HG03457 (cell line): ENCODE results near the gene MRPL14.
"Not testable (repeated sequence)": the region's sequence is repeated elsewhere in the genome, so short reads cannot be mapped to it uniquely, and the experiment has no call there.

ENCODE experiments used
- ATAC-seq: cut with Tn5 transposase; IDR thresholded peaks from one replicate; pipeline ENCODE4 v1.9.1; 2021; ENCODE audit warnings: moderate number of reproducible peaks; ENCODE audit not compliant: unreplicated experiment

The MRPL14 gene

DNA sequence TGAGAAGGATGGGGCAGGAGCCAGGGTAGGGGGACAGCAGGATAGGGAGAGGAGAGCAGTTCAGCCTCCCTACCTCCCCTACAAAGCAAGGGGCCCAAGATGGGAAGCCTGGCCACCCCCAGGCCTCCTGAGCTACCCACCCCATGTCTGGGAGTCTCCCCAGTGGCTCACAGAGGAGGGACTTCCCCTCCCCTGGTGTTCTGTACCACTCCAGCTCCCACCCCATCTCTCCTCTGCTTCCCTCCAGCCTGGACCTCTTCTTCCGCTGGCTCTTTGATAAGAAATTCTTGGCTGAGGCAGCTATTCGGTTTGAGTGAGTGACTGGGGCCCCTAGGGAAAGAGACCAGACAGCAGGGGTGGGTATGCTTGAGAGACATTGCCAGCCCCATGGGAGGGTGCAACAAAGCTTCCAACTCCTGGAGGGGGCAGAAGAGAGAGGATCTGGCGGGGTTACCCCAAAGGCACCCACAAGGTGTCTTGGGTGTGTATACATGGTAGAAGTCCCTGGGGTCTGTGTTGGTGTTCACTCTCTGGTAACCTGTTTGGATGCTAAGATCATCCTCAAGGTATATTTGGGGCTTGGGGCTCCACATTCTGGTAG, 23.2 kb upstream of the MRPL14 start:
- ATAC-seq: no peak

DNA sequence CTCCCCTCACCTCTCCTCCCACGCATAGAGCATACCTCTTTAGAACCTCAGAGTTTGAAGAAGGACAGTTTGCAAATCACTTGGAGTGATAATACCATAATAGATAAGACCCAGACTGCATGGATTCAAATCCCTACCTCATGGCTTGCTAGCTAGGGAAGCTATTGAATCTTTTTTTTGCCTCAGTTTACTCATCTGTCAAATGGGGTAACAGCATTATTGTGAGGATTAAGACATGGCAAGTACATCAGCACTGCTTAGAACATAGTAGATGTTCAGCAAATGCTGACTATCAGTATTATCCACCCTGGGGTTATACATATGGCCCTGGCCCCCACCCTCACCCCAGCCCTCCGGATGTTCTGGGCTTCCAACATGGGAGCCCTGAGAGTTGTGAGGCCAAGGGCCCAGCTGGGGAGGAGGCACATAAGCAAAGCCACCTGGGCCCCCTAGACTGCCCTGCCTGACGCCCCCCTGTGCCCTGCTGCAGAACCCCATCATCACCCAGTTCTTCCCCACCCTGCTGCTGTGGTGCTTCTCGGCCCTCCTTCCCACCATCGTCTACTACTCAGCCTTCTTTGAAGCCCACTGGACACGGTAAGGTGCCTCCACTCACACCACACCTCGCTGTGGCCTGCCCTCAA, 22.2 kb upstream of the MRPL14 start:
- no peak for ATAC-seq

DNA sequence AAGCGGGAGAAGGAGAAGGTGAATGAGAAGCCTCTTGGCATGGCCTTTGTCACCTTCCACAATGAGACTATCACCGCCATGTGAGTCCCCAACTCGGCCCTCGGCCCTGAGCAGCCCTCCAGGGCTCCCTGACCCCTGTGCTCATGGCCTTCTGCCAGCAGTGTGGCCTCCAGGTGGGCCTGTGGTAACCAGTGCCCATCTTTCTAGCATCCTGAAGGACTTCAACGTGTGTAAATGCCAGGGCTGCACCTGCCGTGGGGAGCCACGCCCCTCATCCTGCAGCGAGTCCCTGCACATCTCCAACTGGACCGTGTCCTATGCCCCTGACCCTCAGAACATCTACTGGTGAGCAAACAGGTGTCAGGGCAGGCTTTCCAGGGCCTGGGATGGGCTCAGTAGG, 21.1 kb upstream of the MRPL14 start:
- no peak for ATAC-seq

DNA sequence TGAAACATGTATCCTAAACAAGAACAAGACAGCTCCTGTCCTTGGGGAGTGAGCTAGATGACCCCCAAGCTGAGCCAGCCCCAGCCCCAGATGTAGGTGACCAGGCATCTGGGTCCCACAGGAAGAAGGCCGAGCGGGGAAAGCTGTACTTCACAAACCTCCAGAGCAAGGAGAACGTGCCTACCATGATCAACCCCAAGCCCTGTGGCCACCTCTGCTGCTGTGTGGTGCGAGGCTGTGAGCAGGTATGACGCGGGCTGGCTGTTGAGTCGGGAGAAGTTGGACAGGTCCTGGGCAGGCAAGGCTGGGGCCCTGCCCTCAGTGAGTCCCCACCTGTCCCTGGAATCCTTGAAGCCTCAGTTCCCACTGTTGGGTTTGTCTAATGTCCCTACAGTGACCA, 20.0 kb upstream of the MRPL14 start:
- no peak for ATAC-seq

DNA sequence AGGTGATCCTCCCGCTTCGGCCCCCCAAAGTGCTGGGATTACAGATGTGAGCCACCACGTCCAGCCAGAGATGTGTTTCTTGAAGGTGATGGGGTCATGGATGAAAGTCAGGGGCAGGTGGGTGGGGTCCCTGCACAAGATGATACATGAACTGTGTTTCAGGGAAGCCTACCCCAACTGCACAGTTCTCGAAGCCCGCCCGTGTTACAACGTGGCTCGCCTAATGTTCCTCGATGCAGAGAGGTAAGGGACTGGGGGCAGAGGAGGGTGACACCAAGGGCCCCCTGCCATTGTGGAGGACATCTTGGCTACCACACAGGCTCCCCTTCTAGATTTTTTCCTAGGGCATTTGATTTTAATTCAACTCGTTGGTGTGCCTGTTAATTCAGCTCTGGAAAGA, 19.4 kb upstream of the MRPL14 start:
- no peak for ATAC-seq

DNA sequence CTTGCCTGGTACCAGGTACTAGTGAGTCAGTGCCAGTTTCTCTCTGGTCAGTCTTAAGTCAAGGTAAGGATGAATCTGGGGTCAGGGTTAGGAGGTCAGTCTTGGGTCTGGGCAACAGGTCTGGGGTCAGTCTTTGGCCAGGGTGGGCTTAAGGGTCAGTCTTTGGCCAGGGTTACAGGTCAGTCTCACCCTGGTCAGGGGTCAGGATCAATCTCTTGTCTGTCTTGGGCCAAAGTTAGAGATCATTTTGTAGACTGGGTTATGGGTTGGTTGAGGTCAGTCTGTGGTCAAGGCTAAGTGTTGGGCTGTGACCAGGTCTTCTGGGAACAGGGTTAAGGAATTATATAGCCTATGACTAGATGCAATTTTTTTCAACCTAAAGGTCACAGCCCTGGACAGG, 18.6 kb upstream of the MRPL14 start:
- no peak for ATAC-seq

DNA sequence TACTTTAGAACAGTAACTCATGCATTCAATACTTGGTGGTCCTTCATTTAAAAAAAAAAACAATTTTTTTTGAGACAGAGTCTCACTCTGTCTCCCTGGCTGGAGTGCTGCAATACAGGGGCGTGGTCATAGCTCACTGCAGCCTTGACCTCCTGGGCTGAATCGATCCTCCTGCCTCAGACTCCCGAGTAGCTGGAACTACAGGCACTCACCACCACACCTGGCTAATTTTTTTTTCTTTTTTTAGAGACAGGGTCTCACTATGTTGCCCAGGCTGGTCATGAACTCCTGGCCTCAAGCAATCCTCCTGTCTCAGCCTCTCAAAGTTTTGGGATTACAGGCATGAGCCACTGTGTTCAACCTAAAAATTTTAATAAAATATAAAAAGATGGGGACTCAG, 17.3 kb upstream of the MRPL14 start:
- not testable (repeated sequence) for ATAC-seq

DNA sequence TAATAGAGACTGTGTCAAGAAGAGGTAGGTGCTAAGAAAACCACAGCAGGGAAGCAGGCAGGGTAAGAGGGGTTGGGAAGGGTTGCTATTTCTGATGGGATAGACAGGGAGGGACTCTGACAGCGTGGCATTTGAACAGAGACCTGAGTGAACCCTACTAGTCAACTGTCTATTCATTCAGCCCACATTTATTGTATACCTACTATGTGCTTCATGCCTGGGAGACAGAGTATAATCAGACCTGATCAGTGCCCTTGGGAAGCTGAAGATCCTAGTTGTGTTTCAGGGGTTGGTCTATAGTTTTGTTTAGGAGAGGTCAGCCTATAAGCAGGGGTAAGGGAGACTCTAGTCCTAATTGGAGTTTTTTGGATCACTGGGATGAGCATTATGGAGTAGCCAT, 16.5 kb upstream of the MRPL14 start:
- ATAC-seq: no peak

DNA sequence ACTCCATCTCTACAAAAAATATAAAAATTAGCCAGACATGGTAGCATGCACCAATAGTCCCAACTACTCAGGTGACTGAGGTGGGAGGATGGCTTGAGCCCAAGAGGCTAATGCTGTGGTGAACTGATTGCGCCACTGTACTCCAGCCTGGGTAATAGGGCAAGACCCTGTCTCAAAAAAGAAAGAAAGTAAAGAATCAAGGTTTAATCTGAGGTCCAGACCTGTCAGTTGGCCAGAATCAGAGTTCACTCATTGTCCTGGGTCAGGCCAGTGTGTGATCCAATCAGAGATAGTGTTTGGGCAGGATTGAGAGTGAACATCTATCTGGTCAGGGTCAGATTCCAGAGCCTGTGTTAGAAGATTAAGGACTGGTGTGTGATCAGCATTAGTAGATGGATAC, 15.6 kb upstream of the MRPL14 start:
- no peak for ATAC-seq

DNA sequence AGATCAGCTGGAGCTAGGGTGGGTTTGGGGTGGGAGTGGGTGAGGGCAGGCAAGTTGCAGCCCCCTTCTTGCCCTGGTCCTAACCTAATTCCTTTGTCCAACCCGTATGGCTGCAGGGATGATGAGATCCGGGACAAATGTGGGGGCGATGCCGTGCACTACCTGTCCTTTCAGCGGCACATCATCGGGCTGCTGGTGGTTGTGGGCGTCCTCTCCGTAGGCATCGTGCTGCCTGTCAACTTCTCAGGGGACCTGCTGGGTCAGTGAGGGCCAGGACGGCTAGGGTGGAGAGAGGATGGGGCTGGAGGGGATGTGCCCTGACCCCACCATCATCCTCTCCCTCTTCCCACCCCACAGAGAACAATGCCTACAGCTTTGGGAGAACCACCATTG, 12.1 kb upstream of the MRPL14 start:
- no peak for ATAC-seq

DNA sequence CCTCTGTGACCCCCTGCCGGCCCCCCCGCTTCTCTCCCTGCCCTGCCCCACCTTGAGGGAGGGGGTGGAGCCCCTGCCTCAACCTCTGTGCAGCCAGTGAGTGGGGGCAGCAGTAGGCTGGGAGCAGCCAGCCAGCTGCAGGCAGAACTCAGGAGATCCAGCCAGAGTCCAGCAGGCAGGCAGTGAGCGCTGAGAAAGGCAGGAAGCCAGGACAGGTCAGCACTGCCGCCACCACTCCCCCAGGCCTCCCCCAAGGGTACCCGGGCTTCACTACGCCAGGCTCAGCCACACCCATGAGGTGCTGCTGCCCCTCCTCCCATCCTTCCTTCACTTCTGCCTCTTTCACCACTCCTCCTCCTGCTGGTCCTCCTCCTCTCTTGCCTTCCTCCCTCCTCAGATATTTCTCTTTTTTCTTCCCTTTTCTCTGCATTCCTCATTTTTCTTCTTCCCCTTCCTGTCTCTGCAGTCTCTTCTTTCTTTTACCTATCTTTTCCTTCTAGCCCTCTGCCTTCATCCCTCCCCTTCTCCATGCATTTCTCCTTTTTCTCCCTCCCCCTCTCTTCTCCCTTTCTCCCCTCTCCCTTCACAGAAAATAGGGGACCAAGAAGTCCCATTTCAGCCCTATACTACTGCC, 11.6 kb upstream of the MRPL14 start:
- no peak for ATAC-seq

DNA sequence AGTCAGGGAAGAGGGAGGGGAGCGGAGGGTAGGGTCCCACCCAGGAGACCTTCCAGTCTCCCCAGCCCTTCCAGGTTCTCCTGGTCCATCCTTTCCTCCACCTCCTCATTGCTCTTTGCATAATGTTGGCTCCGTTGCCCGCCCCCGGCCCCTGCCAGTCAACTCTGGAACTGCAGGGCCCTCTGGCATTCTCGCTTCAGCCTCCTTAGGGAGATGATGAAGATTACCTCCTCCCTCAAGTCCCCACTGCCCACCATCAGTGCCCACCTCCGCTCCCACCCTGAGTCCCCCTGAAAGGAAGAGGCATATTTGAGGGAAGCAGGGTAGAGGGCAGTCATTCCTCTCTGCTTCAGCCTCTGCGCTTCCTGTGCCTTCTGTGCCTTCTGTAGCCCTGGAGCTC, 8.6 kb upstream of the MRPL14 start:
- no peak for ATAC-seq

DNA sequence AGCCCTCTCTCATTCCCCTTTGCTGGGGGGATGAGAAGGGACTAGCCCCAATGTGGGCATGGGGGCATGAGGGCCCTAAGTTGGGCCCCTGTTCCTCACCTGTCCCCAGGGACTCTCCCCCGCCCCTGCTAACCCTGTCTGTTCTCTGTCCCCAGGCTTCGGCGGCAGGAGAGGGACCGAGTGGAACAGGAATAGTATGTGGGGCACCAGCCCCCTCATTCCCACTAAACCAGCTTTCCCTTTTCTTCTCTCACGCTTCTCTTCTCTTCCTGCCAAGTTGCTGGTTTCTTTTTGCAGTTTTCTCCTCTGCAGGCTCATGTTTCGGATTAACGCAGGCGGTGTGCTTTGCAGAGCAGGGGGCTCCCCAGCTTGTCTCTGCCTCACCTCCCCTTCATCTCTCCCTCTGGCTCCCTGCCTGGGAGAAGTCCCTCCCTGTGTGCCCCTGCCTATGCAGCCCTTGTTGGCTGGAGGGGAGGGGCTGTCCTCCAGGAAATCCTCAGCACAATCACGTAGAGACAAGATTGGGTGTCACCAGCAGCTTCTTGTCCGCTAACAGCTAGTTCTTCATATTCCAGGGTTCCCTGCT, 8.0 kb upstream of the MRPL14 start:
- ATAC-seq: no peak

DNA sequence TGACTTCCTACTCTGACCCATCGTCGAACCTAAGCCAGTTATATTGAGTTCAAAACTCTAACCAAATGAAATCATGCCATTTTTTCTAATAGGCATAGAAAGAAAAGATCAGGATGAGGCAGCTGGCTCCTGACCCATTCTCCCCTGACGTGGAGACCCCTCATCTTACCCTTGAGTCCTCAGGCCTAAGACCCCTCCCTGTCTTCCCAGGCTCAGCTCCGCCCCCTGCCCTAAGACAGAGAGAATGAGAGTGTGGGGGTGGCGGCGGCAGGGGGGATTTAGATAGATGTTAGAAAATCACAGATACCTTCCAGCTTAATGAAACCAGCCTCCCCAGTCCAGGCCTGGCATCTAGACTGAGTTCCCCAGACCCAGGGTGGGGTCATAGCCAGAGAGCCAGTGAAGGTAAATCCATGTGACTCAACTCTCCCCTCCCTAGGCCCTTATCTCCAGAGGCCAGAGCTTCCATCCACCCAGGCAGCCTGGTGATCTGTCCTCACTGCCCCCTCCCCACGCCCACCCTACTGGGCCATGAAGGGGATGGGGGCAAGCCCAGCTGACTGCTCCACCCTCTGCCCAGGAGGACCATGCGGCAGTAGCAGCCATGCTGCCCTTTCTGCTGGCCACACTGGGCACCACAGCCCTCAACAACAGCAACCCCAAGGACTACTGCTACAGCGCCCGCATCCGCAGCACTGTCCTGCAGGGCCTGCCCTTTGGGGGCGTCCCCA, 6.9 kb upstream of the MRPL14 start:
- no peak for ATAC-seq

DNA sequence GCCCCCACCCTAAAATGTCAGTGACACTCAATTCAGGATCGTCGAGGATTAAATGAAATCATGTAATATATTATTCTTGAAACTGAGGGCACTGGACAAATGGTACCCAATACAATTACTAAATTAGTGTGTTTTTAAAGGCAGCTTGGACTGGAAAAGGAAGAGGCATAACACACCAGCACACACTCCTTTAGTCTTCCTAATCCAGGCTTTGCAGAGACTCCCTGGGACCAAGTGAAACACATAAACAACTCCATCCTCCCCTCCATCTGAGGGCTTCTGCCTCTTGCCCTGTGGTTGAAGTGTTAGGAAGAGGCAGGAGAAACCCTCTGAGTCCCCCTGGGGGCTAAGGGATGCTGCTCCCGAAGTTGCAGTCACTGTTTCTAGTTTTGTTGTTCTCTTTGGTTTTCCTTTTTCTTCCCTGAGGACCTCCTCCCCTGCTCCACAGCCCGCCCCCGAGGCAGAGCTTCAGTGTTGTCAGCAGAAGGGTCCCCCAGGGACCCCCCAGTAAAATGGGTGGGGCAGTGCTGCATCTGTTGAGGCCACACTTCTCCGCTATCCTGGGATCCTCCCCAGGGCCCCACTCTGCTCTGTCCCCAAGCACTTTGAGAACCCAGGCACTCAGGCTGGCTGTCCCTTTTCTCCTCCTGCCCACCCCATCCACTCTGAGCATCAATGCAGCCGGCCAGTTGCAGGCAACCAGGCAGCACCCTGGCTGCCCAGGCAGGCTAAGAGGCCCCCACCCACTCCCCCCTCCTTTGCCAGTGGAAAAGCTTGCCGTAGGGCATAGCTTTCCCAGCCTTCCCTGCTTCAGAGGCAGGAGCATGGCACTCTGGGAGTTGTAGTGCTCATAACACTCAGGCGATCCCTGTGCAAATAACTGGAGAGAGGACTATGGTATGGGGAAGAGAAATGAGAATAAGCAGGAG, 6.0 kb upstream of the MRPL14 start:
- ATAC-seq: no peak

DNA sequence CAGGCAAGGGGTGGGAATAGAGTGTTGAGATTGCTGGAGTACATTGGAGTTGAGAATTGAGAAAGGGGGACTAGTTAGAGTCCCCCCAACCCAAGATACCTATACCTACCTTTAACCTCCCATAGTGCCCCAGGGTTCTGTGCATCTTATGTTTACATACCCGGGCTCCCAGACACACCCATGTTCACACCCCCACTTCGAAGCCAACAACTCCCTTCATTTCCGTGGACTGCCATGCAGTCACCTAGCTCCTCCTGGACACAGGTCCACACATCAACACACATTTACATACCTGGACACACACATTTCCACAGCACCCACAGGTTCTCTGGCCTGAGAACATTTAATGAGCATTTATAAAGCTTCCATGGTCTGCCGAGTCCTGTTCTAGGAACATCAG, 5.2 kb upstream of the MRPL14 start:
- no peak for ATAC-seq

DNA sequence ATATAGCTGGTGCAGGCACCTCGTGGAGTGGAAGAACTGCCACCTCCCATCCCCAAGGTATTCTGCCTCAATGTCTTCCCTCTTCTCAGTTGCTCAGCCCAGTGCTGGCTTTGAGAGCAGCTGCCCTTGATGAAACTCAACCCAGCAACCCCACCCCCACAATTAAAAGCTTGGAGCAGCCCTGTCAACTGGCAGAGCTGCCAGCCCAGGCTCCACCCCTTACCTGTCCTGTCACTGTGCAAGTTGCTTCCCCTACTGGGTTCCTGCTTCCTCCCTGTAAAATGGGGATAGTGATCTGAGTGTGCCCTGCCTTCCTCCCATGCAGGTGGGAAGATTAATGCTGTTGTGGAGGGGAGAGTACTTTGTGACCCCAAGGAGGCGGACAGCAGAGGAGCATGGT, 4.6 kb upstream of the MRPL14 start:
- ATAC-seq: no peak

DNA sequence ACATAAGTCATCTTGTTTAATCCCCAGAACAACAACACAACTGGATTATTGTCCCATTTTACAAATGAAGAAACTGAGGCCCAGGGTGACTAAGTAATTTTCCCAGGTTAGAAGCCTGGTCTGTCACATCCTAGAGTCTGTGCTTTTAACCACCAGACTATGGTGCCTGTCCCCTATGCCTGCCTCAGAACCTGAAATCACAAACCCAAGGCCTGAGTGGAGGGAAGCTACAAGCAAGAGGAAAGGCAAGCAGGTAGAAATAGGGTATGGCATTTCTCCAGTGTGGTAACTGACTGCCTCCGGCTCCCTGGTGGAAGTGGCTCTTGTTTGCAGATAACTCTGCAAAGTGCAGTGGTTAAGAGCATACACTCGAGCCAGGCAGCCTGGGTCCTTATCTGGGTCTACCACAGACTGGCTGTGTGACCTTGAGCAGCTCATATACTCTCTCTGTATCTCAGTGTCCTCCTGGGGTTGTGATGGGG, 2.6 kb upstream of the MRPL14 start:
- no peak for ATAC-seq

DNA sequence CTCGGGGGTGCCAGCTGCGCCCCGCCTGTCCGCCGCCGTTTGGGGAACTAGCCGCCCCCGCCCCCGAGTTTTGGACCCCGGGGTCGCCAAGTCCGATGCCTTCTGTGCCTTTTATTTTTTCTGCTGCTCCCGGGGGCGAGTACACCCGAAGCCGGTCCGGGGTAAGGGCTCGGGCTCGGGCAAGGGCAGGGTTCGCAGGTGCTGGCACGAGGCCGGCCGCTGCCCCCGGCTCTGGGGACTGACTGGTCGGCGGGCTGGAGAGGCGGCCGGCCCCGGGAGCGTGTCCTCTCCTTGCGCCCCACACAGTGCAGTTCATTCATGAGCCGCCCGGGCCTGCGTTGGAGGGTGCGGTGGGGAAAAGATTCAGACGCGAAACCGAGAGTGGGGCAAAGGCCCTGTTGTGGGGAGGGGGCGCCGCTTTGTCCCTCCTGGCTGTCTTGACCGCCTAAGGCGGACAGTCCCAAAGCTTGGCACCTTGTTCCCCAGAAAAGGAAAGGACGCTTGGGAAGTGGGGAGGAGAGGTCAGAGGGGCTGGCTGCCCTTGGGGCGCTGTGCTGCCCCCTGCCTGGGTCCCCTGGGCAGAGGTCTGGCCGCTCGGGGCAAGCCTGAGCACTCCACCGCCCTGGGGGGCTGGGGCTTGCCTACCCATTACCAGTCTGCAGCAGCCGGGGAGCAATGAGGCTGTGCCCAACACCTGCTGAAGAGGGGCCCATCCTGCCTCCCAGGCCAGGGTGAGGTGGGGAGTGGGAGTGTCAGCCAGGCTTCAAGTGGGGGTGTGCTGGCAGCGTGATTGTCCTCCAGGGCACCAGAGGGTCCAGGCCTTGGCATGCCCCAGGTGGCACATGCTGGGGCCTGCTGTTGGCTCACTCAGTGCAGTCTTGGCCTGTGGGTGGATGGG, 1.0 kb upstream of the MRPL14 start:
- no peak for ATAC-seq
